NK-92 (cell line): ENCODE results near the gene MAGI1.
"Not testable (repeated sequence)": the region's sequence is repeated elsewhere in the genome, so short reads cannot be mapped to it uniquely, and the experiment has no call there.

Experiments used
- DNase-seq: peaks from one replicate; lab custom pipeline; 2025; ENCODE audit not compliant: unreplicated experiment; lab: John Stamatoyannopoulos, UW

The MAGI1 gene

DNA sequence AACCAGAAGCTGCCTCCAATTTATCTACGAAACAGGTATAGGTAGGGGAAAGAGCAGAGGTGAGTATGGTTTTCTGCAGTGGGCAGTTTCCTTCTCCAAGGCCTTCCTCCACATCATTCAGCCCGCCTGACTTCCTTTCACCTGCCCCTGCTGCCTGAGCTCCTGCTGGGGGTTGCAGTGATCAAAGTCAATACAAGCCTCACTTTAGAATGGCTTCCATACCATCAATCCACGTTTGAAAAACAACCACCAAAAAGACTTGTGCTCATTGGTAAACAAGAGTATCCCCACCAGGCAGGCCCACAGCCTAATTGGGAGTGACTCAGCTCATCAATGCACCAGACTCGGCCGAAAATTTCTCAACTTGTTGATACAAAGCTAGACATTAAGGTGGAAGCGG, 159.9 kb downstream of the MAGI1 start:
- DNase-seq, result no peak

DNA sequence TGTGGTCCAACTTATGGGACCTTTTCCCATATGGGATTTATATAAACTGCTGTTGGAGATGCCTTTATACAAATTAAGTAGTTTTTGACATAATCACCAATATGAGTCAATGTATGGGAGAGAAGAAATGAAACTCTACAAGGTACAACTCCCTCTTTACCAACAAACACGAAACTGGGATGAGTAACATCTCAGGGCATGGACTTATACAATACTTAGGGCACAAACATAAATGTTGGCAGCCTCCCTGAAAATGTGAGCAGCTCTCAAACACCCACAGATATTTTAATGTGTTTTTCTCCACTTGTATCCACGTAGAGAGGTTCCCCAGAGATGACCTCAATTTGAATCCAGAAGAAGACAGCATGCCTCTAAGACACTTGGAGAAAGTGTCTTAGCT, 161.6 kb downstream of the MAGI1 start:
- no peak for DNase-seq

DNA sequence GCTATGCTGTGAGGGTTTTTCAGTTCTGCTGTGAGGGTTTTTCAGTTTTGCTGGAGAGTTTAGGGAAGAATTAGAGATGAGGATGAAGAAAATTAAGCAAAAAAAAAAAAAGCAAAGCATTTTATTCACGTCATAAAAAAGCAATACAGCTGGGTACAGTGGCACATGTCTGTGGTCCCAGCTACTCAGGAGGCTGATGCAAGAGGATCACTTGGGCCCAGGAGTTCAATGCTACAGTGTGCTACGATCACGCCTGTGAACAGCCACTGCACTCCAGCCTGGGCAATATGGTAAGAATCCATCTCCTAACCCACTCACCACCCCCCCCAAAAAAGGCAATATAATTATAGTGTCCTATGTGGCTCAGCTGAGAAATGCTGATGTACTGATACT, 162.7 kb downstream of the MAGI1 start:
- no peak for DNase-seq

DNA sequence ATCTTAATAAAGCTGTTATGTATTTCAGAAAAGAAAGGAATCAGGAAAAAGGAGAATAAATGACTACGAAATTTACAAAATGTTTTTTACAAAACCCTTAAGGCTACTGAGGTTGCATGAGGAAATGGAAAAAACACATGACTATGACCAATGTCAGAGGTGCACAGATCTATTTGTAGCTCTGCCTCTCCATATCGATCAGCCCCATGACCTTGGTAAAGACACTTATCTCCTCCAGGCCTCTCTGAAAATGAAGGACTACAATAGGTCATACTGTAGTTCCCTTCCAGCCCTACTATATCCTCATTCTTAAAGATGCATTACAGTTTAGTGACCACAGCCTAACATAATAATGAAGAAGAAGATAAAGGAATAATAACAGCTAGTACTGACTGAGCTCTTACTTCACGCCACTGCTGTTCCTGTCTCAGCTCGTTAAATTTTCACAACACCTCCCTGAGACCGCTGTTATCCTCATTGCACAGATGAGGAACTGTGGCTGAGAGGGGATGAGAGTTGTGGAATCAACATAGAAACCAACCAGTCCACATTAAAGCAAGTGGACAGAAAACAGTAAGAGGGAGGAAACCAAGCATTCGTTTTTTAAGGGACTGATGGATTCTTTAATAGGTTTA, 163.2 kb downstream of the MAGI1 start:
- DNase-seq, result no peak

DNA sequence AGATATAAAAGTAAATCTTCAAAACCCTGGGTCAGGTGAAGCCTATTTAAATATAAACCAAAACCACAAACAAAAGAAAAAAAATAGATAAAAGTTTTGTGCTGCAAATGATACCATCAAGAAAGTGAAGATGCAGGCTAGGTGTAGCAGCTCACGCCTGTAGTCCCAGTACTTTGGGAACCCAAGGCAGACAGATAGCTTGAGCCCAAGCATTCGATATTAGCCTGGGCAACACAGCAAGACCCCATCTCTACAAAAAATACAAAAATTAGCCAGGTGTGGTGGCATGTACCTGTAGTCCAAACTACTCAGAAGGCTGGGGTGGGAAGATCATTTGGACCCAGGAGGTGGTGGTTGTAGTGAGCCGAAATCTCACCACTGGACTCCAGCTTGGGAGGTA, 164.8 kb downstream of the MAGI1 start:
- no peak for DNase-seq

DNA sequence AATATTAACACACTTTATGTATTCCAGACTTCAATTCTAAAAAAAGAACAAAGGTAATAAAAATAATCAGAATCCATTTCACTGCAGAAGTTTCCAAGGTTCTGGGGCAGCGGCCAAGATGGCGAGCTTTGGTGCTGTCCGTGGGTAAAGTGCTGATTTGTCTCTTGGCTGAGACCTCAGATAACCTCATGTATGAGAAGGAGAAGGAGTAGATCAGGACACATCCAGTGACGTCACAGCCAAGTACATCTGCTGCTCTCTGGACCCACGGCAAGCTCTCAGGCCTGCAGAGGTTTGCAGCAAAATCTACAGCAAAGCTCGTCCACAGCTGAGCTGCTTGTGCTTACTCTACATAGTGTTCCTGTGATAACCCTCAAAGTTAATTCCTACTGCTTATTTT, 165.7 kb downstream of the MAGI1 start:
- DNase-seq, result no peak

DNA sequence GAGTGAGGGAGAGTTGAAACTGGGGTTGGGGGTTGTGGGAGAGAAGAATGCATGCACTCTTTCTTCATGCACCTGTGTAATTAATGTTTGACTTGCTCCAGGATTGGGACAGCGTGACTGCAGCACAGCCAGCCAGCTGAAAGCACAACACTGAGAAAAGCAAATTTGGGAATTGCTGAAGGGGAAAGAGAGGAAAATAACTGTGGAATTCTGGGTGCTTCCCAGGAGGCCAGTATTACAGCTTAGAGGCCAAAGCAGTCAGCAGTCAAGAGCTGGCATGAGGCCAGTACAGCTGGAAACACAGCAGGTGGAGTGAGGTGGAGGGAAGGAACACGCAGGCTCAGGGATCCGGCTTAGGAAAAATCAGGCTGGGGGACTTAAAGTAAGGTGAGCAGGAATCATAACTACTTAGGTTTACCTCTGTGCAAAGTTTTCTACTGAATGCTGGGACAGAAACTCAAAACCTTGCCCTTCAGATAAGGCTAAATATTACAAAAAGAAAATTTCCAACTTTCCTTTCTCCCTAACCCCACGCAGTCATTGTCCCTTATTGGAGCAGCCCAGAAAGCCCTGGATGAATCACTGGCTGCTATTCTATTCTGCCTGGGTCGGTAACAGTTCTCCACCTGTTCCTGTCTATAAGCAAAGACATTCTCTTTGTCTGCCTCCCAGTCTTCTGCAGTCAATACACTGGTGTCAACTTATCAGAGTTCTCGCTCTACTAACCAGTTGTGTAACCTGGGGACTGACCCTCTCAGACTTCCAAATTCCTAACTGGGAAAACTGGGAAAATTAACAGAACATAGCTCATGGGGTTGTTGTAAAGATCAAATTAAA, 167.2 kb downstream of the MAGI1 start:
- DNase-seq, result no peak

DNA sequence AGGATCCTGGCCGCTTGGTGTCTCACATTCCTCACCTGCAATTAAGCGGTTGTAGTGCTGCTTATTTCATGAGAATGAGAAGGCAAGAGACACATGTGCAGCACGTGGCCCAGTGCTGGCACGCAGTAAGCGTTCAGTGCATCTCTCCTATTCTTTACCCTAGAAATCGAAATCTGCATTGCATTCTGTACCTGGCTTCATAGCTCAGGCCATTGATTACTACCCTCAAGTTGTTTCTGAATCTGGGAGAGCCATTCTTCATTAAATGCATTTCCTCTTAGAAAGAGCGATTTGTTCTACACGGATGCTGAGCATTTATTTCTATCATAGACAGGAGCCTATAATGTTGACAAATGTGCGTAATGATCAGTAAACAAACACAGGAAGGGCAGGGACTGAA, 168.9 kb downstream of the MAGI1 start:
- DNase-seq, result no peak

DNA sequence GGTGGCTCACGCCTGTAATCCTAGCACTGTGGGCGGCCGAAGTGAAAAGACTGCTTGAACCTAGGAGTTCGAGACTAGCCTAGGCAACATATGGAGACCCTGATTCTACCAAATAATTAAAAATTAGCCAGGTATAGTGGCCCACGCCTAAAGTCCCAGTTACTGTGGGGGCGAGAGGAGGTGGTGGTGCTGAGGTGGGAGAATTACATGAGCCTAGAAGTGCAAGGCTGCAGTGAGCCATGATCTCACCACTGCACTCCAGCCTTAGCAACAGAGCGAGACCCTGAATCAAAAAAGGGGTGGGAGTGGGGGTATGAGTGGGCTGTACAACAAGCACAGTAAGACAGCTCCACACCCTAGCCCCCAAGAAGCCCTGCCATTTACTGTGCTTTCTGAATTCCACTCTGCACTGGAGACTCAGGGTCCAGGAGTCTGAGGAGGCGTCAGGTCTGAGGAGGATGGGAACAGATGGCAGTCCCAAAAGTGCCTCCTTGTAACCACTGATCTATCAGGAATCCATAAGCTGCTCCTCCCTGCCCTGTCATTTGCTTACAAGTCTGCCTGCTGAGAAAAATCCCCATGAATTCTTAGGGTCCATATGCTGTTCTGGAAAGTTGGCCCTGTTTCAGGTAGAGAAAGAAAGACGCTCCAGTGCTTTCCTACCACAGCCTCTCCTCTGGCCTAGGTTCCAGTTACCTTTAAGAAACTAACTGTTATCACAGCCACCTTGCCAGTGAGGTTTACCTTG, 171.1 kb downstream of the MAGI1 start:
- no peak for DNase-seq

DNA sequence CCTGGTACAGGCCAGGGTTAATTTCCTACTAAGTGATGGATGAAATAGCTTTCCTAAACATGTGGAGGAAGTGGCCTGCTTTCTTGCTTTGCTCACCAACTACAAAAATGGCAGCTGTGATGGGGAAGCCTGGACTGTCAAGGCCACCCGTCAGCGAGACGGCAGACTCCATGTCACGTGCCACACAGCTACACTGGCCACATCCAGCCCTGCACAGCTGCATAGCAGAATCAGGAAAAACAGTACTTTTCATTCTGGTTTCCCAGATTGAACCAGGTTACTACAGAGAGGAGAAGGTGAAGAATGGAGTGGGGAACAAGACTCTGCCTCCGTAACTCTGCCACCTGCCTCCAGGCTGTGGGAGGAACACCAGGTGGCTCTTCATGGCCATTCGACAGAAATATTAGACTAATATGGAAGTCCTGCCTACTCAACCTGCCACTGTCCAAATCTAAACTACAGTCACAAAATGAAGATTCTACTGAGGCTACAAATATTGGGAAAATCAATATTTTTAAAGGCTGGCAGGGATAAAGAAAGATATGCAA, 174.3 kb downstream of the MAGI1 start:
- no peak for DNase-seq

DNA sequence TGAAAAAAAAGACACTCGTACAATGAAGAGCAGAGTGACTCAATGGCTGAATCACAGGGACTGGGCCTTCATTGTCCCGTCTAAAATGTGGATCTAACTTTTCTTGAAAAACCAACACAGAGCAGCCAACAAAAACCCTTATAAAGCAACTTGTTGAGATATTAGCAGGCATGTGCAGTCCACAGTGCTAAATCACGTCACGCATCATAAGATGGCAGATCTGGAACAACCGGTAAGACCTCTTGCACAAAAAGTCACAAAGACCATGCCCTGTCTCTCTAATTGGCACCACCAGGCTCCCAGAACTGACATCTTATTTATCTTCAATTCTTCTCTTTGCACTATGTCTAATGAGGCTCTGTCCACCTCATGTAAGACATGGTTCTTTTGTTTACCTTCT, 177.0 kb downstream of the MAGI1 start:
- DNase-seq, result no peak

DNA sequence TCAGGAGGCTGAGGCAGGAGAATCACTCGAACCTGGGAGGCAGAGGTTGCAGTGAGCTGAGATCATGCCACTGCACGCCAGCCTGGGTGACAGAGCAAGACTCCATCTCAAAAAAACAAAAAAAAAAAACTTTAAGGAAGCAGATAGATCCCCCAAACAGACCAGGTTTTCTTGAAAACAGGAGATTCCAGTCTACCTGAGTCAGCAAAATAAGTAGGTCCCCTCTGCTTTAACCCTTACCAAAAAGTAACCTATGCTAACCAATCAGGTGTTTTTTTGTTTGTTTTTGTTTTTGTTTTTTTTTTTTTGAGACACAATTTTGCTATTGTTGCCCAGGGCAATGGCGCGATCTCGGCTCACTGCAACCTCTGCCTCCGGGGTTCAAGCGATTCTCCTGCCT, 179.1 kb downstream of the MAGI1 start:
- DNase-seq, result not testable (repeated sequence)

DNA sequence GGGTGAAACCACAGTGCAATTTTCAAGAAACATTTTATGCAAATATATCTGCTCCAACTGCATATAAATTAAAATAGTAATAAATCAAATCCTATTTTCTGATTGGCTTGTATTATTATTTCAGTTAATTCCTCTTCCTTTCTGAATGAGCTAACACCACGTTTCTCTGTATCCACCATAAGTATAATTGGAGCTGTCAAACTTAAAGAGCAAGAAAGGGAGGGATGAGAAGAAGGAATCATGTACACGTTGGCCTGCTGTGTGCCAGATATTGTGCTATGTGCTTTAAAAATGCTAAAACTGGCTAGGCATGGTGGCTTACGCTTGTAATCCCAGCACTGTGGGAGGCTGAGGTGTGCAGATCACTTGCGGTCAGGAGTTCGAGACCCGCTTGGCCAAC, 180.0 kb downstream of the MAGI1 start:
- no peak for DNase-seq

DNA sequence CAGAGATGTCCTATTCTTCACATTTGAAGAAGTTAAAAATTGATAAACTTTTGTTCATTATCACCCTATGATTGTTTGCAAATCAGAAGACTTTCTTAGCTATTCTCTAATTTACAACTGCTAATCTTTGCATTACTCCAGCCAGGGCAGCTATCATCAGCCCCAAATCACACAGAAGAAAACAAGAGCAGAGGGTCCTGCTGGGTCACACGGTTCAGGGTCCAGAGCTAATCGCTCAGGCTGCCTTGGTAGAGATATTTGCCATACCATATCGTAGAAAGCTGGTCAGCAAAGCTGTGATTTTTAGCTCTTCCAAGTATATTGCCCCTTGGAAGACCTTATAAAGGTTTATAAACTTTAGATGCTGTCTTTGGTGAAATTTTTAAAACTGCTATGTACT, 181.4 kb downstream of the MAGI1 start:
- no peak for DNase-seq

DNA sequence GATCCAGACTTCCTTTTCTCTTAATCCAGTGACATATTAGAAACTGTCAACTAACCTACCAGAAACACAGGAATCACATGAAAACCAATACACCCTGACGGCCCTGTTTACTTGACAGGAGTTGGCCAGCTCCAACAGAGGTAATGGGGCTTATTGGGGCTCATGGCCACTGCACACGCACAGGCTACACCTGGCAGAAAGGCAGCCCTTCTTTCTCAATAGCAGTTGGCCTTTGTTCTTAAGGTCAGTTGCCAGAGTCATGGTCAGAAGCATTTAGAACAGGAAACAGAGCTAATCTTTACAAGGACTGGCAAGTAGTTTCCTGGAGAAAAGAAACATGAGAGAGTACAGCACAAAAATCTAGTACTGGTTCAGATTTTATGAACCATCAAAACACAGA, 181.8 kb downstream of the MAGI1 start:
- DNase-seq, result no peak

DNA sequence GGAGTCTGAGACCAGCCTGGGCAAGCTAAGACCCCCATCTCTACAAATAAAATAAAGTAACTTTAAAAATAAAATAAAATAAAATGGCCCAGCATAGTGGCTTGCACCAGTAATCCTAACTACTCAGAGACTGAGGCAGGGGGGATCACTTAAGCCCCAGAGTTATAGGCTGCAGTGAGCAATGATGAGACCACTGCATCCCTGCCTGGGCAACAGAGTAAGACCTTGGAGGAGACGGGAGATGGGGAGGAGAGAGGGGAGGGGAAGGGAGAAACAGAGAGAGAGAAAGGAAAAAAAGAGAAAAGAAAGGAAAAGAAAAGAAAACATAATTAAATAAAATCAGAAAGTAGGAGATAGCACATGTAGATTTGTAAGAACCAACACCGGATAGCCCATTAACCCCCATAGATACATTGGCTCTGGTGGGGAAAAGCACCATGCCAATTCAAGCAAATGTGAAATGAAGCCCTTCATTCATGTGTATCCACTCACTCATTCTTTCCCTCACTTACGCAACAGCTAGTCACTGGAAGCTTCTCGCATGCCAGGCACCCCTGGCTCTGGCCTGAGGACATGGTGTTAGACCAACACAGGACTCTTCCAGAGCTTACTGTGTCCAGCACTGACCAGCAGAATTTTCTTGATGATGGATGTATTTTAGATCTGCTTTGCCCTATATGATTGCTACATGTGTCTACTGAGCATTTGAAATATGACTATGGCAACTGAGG, 183.2 kb downstream of the MAGI1 start:
- DNase-seq, result no peak

DNA sequence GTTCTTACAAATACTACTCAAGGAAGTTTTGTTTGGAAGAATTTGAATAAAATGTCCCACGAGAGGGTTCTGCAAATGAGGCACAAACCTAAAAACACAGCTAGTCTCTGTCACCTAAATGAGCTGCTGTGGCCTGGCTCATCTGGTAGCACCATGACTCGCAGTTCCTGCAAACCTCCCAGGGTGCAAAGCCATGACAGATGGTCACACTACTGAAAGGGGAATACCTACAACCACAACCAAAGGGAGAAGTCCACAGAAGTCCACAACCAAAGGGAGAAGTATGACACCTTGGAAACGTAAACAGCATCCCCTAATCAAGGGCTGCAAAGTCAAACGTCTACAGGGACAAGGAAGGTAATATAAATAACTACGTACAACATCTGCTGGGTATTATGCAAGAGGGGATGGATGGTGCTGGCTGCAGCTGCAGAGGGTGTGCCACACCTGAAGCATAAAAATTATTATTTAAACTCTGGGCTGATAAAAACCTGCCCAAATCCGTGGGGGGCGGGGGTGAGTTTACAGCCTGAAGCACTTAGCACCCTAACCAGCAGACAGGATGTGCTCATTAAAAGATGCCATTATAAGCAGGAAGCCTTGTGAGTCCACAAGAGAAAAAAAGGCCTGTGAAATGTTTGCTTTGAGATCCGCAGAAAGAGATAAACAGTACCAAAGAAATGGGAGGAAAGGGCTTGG, 184.0 kb downstream of the MAGI1 start:
- no peak for DNase-seq

DNA sequence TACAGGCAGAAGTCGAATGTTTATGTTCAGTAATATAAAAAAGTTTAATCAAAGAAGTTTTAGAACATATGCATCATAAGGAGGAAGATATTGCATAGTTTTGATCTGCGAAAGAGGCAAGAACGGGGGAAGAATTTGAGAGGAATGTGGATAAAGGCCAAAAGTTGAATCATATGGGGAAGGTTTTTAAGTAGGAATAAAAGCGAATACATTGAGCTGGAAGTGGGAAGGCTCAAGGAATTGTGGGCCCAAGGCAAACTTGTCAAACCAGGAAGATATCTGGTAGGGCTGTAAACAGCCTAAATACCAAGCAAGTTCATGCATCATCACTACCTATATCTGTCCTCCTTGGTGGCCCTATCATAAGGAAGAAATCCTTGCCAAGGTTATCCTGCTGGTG, 186.9 kb downstream of the MAGI1 start:
- no peak for DNase-seq

DNA sequence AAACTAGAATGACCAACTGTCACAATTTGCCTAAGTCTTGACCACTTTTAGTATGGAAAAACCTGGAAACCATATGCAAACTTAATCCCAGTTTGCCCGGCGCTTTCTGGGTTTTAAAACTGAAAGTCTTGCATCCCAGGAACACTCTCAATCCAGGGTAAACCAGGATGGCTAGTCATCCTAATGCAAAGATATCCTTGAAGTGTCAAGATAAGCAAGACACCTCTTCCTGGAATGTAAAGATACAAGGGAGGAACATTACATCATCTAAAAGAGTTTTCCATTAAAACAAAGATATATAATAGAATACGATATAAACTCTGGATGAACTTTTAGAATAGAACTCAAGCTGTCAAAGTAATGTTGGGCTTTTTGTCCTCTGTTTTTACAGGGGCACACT, 188.5 kb downstream of the MAGI1 start:
- DNase-seq, result no peak

DNA sequence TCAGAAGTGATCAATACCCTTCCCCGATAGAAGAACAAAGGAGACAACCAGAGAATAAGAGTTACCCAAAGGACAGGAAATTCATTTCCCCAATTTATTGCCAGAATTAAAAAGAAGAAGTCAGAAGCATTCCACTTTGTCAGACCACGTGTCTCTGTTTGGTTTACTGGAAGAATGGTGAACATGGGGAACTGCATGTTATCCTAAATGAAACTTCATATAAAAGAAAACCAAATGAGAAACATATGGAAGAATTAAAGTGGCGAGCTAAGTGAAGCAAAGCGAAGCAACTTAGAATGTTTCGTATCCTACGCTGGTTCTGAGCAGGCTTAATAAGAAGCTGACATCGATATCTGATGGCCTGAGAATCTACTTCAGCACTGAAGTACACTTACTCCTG, 190.7 kb downstream of the MAGI1 start:
- no peak for DNase-seq

DNA sequence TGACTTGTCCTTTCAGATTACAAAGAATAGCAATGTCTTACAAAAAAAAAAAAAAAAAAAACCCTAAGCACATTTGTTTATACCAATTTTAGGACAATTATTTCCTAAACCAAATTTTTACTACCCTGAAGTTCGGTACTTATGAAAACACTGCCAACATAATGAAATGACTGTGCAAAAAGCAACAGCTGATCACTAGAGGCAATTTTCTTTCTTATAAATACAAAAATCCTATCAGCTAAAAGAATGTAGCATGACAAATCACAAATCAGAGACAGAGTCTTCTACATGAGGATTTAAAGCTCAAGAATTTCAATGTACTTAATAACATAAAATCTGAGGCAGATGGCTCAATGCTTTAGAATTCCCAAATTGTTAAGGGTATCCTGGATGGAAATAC, 191.8 kb downstream of the MAGI1 start:
- no peak for DNase-seq
